ENCODE results near the gene SPINK2. TPM values are rescaled to one million over a fixed set of nuclear protein-coding genes. Genes with fewer than 3 reads are reported as not detected.
A peak's percentile ranks its signal among the peaks of the same experiment; 100 is the strongest.

SPINK2 gene
- total and polyA plus RNA-seq, 2 of the 4 experiments (the other 2 are of a cell fraction) = not detected

- H2AFZ ChIP-seq (replicated peaks; ENCODE audit: low read length, poor library complexity) = no peak overlapping the region
- H3K14ac ChIP-seq (replicated peaks; ENCODE audit: low read depth, low read length) = no peak overlapping the region
- intact Hi-C loops (cut with micrococcal nuclease) (no loop called here), in situ Hi-C loops (cut with MboI; ENCODE audit: low sequenced_read_pairs) (loop anchor here (25.0 kb wide), 1 partner anchor 102 kb away; no protein-coding TSS in a partner anchor), dilution Hi-C loops (cut with HindIII; ENCODE audit: low sequenced_read_pairs, unreplicated experiment) (no loop called here)
- 0 out of 2 replicates have a peak overlapping the region, but pooled peaks have one; percentile 2 for H3K4ac ChIP-seq (ENCODE audit: low read depth, low read length)
- no TSS peak for BruUV-seq (replicated peaks)
- H2BK15ac ChIP-seq (ENCODE audit: low read depth, low read length) = no peak overlapping the region
- H3K79me1 ChIP-seq (ENCODE audit: low read depth in 1 of 2, low read length in 2 of 2) = no peaks in the 10 kb centered on the region
- no peak overlapping the region for H3K23ac ChIP-seq (ENCODE audit: low read depth, low read length)
- H3K18ac ChIP-seq (ENCODE audit: low read depth, low read length) = no peak overlapping the region
- H2BK5ac ChIP-seq (ENCODE audit: low read depth, low read length, poor library complexity, severe bottlenecking) = no peak overlapping the region
- no peak overlapping the region for H3K4me3 ChIP-seq (ENCODE audit: insufficient read depth, low read depth, low read length)
- no peaks in the 10 kb centered on the region for H3K36me3 ChIP-seq (ENCODE audit: control insufficient read depth, insufficient read depth, low read length)
- WGBS, 2 experiments (ENCODE audit: extremely low coverage in 2 of 2, insufficient read length in 1 of 2) = no CpG with 5 or more reads among the region's 1 CpG
- H2AK5ac ChIP-seq (ENCODE audit: low read depth, low read length) = no peak overlapping the region
- H2AK9ac ChIP-seq (replicated peaks; ENCODE audit: low read depth, low read length, poor library complexity) = no peak overlapping the region
- POLR2A ChIA-PET (ENCODE audit: unreplicated experiment) = no interaction called here
- H4K5ac ChIP-seq (ENCODE audit: low read depth, low read length) = no peak overlapping the region
- no peak for ATAC-seq (ENCODE audit: low read depth)
- H4K20me1 ChIP-seq (ENCODE audit: insufficient read depth, low read length) = no peaks in the 10 kb centered on the region
- no peak overlapping the region for H3K56ac ChIP-seq (ENCODE audit: extremely low read depth, insufficient read depth, low read length)
- no peak overlapping the region for H4K8ac ChIP-seq (ENCODE audit: low read depth in 2 of 2, low read length in 2 of 2)
- DNase-seq = no peak
- H3K9me3 ChIP-seq (ENCODE audit: control insufficient read depth, insufficient read depth, low read length) = no peaks in the 10 kb centered on the region
- H3K27me3 ChIP-seq (ENCODE audit: control insufficient read depth, insufficient read depth, low read length) = 0 out of 2 replicates have a peak, but pooled peaks cover 3% of the 10 kb centered on the region
- no peak overlapping the region for H3K4me2 ChIP-seq (ENCODE audit: low read depth, low read length)
- CTCF ChIA-PET = no interaction called here
- no peak overlapping the region for H2BK20ac ChIP-seq (ENCODE audit: low read depth, low read length)
- H3K4me1 ChIP-seq (ENCODE audit: control insufficient read depth, insufficient read depth, low read length) = peaks cover 11% of the 10 kb centered on the region
- no peak overlapping the region for H3K9ac ChIP-seq (ENCODE audit: low read depth, low read length)
- H4K91ac ChIP-seq (ENCODE audit: insufficient read depth, low read depth, low read length) = no peak overlapping the region
- peaks cover 13% of the 10 kb centered on the region; the same call in 1 of the 2 replicates for H3K9me1 ChIP-seq (ENCODE audit: insufficient read depth, low read length)
- no peak for TF ChIP-seq RFX5 (IDR thresholded peaks at IDR 0.05; ENCODE audit: low read depth, low read length)
- TF ChIP-seq MAZ (IDR thresholded peaks at IDR 0.05; ENCODE audit: borderline replicate concordance, low read depth, low read length) = no peak
- no peak for TF ChIP-seq SMC3 (IDR thresholded peaks at IDR 0.05; ENCODE audit: low read depth, low read length)
- no peak for TF ChIP-seq CHD1 (IDR thresholded peaks at IDR 0.05; ENCODE audit: low read depth, low read length)
- TF ChIP-seq RCOR1 (IDR thresholded peaks at IDR 0.05; ENCODE audit: insufficient replicate concordance, low read length) = no peak
- TF ChIP-seq FOS (IDR thresholded peaks at IDR 0.05; ENCODE audit: low read depth, low read length) = no peak
- no peak for TF ChIP-seq MXI1 (IDR thresholded peaks at IDR 0.05; ENCODE audit: borderline replicate concordance, low read depth, low read length)
- no peak for TF ChIP-seq MAFK (IDR thresholded peaks at IDR 0.05; ENCODE audit: low read depth, low read length)
- no peak for TF ChIP-seq BHLHE40 (IDR thresholded peaks at IDR 0.05; ENCODE audit: low read depth, low read length)
- no peak overlapping the region for H3K27ac ChIP-seq (ENCODE audit: insufficient read depth, low read length)
- no peak overlapping the region for H2BK120ac ChIP-seq (ENCODE audit: low read depth, low read length)
Observed at GRCh38 chr4:56760183-56760582, 61.3 kb downstream of the SPINK2 start.

Small RNA genes lying within 50 kb of the gene (microRNA-seq; reads per million reads assigned to microRNA genes)
- gene RF00017 (ENCODE audit: insufficient read depth, insufficient read length) (not detected), gene RF00019 (ENCODE audit: insufficient read depth, insufficient read length) (not detected), gene RN7SL357P (ENCODE audit: insufficient read depth, insufficient read length) (not detected), gene RN7SL492P (ENCODE audit: insufficient read depth, insufficient read length) (not detected)

Small RNA genes lying within 50 kb of the gene (small RNA-seq; reads per million reads assigned to genes)
- gene RF00017 = 0 reads per million in 5 experiments
- 0 reads per million in 5 experiments for gene RF00019
- gene RN7SL357P = 0 reads per million in 5 experiments
- 0 reads per million in 5 experiments for gene RN7SL492P

Other genes with a start within 250 kb of the SPINK2 start
- gene HOPX, start 140.4 kb downstream of the SPINK2 start, total RNA-seq (2012; rRNA removed) = 1.3 and 1.7 TPM in 2 replicates
- gene HOPX, start 140.4 kb downstream of the SPINK2 start, polyA plus RNA-seq (2012; rRNA removed) = 1.7 and 2.0 TPM in 2 replicates
- gene REST, start 86.2 kb upstream of the SPINK2 start, total RNA-seq (2012; rRNA removed) = 60.5 and 66.9 TPM in 2 replicates
- gene REST, start 86.2 kb upstream of the SPINK2 start, polyA plus RNA-seq (2012; rRNA removed) = 10.0 and 10.1 TPM in 2 replicates
- gene NOA1, start 155.9 kb upstream of the SPINK2 start, total RNA-seq (2012; rRNA removed) = 9.7 and 10.4 TPM in 2 replicates
- 10.8 and 12.1 TPM in 2 replicates for gene NOA1, start 155.9 kb upstream of the SPINK2 start, polyA plus RNA-seq (2012; rRNA removed)
- gene POLR2B, start 157.2 kb upstream of the SPINK2 start, total RNA-seq (2012; rRNA removed) = 106 and 172 TPM in 2 replicates
- gene POLR2B, start 157.2 kb upstream of the SPINK2 start, polyA plus RNA-seq (2012; rRNA removed) = 62.3 and 74.0 TPM in 2 replicates